Upper lobe of right lung (tissue), 1 donor: ENCODE results near the gene ZNF3. TPM values are rescaled to one million over a fixed set of nuclear protein-coding genes. Genes with fewer than 3 reads are reported as not detected.
A peak's percentile ranks its signal among the peaks of the same experiment; 100 is the strongest.

ENCODE experiments used
- ATAC-seq: fragments of 200-7000 bp; cut with Tn5 transposase; one replicate; pipeline ENCODE4 v1.9.1; 2020; ENCODE audit warnings: mild to moderate bottlenecking, moderate library complexity
- DNase-seq: peaks from one replicate; pipeline ENCODE4 v3.0.0-alpha.2; 2020
- H3K27ac ChIP-seq: fragments of 200-600 bp; one replicate; pipeline ENCODE4 v1.8.0; 2022
- H3K27me3 ChIP-seq: fragments of 200-600 bp; one replicate; pipeline ENCODE4 v1.8.0; 2022; ENCODE audit warnings: mild to moderate bottlenecking
- H3K36me3 ChIP-seq: fragments of 200-600 bp; one replicate; pipeline ENCODE4 v1.8.0; 2022
- H3K4me1 ChIP-seq: fragments of 200-600 bp; one replicate; pipeline ENCODE4 v1.8.0; 2022
- H3K4me3 ChIP-seq: fragments of 200-600 bp; one replicate; pipeline ENCODE4 v1.8.0; 2022; ENCODE audit warnings: mild to moderate bottlenecking
- H3K9me3 ChIP-seq: fragments of 200-600 bp; one replicate; pipeline ENCODE4 v1.8.0; 2022
- intact Hi-C: fragments of 100-400 bp; cut with DNase I; formaldehyde crosslinking; loops from one replicate; pipeline ENCODE4 v1.11.0; 2022
- total RNA-seq: library from RNA; stranded (reverse); fragmentation: NEBNext Ultra II Directional; extraction: Animal tissue kit (Norgen Biotek cat#: 25700); gene quantifications from one replicate; pipeline ENCODE4 v1.2.1, GENCODE V29; 2021
- TF ChIP-seq, protein P1 (sequence below): fragments of 200-600 bp; IDR thresholded peaks from one replicate; pipeline ENCODE4 v1.8.0; 2022; ENCODE audit warnings: antibody characterized with exemption
- donor health status: DM: no; HTN: yes; CAD: no; lungs with severe emphysema.

Gene ZNF3
- total RNA-seq, 1 donor from 2014 or later, result 22.4 TPM

DNA sequence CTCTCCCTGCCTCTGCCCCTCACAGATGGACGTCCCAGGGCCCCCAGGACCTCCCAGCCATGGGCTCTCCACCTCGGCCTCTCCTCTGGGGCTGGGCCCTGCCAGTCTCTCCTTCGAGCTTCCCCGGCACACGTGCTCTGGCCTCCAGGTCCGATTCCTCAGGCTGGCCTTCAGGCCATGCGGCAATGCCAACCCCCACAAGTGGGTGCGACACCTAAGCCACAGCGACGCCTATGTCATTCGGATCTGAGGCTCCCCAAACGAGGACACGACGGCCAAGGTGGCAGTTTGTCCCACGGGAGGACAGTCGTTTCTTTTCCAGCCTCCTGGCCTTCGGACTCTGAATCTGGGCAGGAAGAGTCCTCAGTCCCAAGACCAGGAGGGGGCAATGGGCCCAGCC, 25.1 kb upstream of the ZNF3 start:
- H3K36me3 ChIP-seq, result peaks cover 72% of the 10 kb centered on the region
- intact Hi-C loops, result no loop called here
- H3K27ac ChIP-seq, result no peak overlapping the region
- DNase-seq (no peak), ATAC-seq (no peak)
- TF ChIP-seq, protein P1, sequence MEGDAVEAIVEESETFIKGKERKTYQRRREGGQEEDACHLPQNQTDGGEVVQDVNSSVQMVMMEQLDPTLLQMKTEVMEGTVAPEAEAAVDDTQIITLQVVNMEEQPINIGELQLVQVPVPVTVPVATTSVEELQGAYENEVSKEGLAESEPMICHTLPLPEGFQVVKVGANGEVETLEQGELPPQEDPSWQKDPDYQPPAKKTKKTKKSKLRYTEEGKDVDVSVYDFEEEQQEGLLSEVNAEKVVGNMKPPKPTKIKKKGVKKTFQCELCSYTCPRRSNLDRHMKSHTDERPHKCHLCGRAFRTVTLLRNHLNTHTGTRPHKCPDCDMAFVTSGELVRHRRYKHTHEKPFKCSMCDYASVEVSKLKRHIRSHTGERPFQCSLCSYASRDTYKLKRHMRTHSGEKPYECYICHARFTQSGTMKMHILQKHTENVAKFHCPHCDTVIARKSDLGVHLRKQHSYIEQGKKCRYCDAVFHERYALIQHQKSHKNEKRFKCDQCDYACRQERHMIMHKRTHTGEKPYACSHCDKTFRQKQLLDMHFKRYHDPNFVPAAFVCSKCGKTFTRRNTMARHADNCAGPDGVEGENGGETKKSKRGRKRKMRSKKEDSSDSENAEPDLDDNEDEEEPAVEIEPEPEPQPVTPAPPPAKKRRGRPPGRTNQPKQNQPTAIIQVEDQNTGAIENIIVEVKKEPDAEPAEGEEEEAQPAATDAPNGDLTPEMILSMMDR, result no peak
- H3K27me3 ChIP-seq, result no peaks in the 10 kb centered on the region
- H3K4me1 ChIP-seq, result peaks cover 7% of the 10 kb centered on the region
- no peaks in the 10 kb centered on the region for H3K9me3 ChIP-seq
- H3K4me3 ChIP-seq, result no peak overlapping the region

DNA sequence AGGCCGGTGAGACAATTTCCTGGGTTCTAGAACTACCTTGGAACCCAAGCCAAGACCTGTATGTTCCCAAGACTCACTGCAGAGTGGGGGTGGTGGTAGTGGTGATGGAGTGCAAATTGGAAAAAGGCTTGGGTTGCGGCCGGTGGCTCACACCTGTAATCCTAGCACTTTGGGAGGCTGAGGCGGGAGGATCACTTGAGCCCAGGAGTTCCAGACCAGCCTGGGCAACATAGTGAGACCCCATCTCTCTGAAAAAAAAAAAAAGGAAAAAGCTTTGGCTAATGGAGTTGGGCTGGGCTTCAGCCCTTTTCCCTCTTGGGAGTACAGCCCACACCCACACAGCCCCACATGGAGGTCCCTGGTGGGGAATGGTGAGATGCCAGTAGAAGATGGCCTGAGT, 24.0 kb upstream of the ZNF3 start:
- H3K4me3 ChIP-seq, result no peak overlapping the region
- H3K4me1 ChIP-seq, result peaks cover 11% of the 10 kb centered on the region
- intact Hi-C loops, result no loop called here
- H3K27me3 ChIP-seq, result no peaks in the 10 kb centered on the region
- H3K27ac ChIP-seq, result no peak overlapping the region
- ATAC-seq (no peak), DNase-seq (no peak)
- H3K9me3 ChIP-seq, result no peaks in the 10 kb centered on the region
- TF ChIP-seq, protein P1, result no peak
- peaks cover 62% of the 10 kb centered on the region for H3K36me3 ChIP-seq

DNA sequence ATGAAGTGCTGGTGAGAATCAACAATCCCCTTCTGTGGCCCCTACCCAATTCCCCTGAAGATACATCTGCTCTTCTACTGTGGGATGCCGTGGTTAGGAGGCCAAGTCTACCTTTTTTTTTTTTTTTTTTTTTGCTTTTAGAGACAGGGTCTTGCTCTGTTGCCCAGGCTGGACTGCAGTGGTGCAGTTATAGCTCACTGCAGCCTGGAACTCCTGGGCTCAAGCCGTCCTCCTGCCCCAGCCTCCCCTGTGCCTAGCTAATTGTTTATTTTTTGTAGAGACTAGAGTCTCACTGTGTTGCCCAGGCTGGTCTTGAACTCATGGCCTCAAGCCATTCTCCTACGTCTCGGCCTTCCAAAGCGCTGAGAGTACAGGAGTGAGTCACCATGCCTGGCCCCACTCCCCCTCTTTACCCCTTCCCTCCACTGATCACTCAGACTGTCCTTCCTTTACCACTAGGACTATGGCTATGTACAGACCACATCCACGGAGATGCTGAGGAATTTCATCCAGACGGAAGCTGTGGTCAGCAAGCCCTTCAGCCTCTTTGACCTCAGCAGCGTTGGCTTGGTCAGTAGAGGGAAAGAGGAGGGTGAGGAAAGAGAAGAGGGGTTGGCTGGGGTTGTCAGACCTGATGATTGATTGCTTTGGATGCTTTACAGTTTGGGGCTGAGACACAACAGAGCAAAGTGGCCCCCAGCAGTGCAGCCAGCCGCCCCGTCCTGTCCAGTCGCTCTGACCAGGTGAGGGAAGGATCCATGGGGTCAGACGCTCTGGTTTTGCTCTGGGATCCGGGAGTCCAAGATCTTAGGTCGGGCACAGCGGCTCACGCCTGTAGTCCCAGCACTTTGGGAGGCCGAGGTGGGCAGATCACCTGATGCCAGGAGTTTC, 21.7 kb upstream of the ZNF3 start:
- H3K4me1 ChIP-seq, result peaks cover 25% of the 10 kb centered on the region
- no peaks in the 10 kb centered on the region for H3K27me3 ChIP-seq
- H3K9me3 ChIP-seq, result no peaks in the 10 kb centered on the region
- TF ChIP-seq, protein P1, result no peak
- intact Hi-C loops, result no loop called here
- H3K27ac ChIP-seq, result no peak overlapping the region
- no peak overlapping the region for H3K4me3 ChIP-seq
- H3K36me3 ChIP-seq, result peaks cover 55% of the 10 kb centered on the region
- DNase-seq, result no peak
- ATAC-seq, result no peak

DNA sequence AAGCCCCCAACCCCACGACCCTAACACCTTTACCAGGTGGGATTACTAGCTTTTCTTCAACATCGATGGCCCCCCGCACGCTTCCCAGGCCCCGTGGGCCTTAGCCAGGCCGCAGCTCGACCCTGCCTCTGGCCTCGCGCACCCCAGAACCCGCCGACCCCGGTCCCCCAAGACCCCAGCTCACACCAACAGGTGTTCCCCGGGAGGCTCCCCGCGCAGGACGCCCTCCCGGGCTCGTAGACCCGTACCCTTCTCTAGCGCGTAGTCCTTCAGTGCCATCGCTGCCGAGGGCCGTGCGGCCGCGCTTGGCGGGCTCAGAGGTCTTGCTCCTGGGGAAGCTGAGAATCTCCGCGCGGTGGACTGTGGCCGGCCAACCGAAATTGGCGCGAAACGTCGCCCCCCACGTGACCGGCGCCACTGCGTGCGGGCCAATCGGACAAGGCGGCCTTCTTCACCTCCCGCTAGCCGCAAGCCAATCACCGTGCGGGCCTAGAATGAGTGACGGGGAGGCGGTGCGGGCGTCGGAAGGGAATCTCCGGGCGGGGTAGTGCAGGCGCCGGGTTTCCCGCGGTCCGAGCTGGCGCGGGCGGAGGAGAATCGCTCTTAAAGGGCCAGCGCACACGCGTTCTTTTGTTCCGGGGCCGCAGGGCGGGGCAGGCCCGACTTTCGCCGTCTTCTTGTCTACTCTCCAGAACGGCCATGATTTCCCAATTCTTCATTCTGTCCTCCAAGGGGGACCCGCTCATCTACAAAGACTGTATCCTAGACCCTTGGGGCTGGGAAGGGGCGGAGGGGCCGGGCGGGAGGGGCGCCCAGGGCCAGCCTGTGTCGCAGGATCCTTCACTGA, 19.7 kb upstream of the ZNF3 start, which contains the start of the genes AP4M1 and MCM7:
Gene AP4M1, plus strand, starts transcription at position 628 of the 847 bp plus-strand sequence. Its CDS starts 72 bp downstream, at position 700.
Gene MCM7, minus strand, starts transcription at position 382 of the 847 bp plus-strand sequence. Its CDS starts 103 bp downstream, at position 279.
- TF ChIP-seq, protein P1, result no peak
- intact Hi-C loops, result no loop called here
- H3K36me3 ChIP-seq, result peaks cover 57% of the 10 kb centered on the region

DNA sequence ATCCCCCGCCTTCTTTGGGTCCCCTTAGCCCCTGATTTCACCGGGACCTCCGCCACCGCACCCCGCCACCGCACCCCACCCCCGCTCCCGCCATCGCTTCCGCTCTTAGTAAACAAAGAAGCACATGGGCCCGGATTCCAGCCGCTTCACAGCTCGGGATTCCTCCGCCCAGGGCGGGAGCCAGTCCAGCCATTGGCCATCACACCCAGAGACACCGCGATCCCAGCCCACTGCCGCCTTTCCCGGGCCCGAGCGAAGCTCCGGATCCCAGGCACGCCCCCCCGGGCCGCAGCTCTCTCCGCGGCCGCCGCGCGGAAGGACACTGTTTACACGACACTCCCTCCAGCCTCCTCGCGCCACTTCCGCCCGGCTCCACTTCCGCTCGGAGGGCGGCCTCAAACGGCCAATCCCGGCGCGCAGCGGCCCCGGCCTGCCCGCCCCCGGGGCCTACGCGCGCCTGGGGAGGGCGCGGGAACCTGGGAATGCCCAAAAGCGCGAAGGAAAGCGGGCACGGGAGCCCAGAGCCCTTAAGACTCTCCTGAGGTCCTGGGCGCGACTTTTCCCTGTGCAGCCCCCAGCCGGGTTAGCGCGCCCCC, 19.0 kb upstream of the ZNF3 start:
- Histone ChIP-seq H3K4me3 (peak overlapping the region; percentile 97), H3K27ac (peak overlapping the region; percentile 76), H3K9me3 (no peaks in the 10 kb centered on the region), H3K4me1 (peaks cover 25% of the 10 kb centered on the region), H3K36me3 (peaks cover 58% of the 10 kb centered on the region), H3K27me3 (no peaks in the 10 kb centered on the region)
- DNase-seq (peak; percentile 96), ATAC-seq (peak; percentile 91)
- TF ChIP-seq, protein P1, result no peak
- intact Hi-C loops, result no loop called here

More for the DNA sequence above, 19.7 kb upstream of the ZNF3 start, which contains the start of the genes AP4M1 and MCM7:
- Histone ChIP-seq H3K9me3 (no peaks in the 10 kb centered on the region), H3K27ac (peak within 1 kb of the TSS; percentile 94), H3K4me3 (peak within 1 kb of the TSS; percentile 97), H3K4me1 (peaks cover 25% of the 10 kb centered on the region), H3K27me3 (no peaks in the 10 kb centered on the region)
- DNase-seq, result peak; percentile 100
- peak; percentile 94 for ATAC-seq
